OCI-LY7 (cell line): ENCODE measurements around the gene CDH16.

Experiments used
- CTCF ChIP-seq: fragments of 200-600 bp; sonication (generic); conservative IDR thresholded peaks from 2 replicates; pipeline ENCODE4 v1.5.1; 2014; ENCODE audit warnings: mild to moderate bottlenecking, antibody characterized with exemption, low read length, moderate library complexity, mixed read lengths
- EZH2phosphoT487 ChIP-seq: fragments of 200-600 bp; sonication (generic); IDR thresholded peaks from 2 replicates; pipeline ENCODE4 v1.6.1; 2018; ENCODE audit warnings: low read depth, borderline replicate concordance, mild to moderate bottlenecking, mixed run types, antibody characterized with exemption, low read length, moderate library complexity, mixed read lengths

GRCh38 chr16:66881014-66881417 is 37.7 kb downstream of the CDH16 start:
- TF ChIP-seq CTCF (no peak), EZH2phosphoT487 (no peak)
